RWPE2 (cell line): ENCODE data around the gene FCHSD2.

ENCODE experiments used
- ATAC-seq: fragments of 200-7000 bp; cut with Tn5 transposase; 3 replicates; pipeline ENCODE4 v1.9.1; 2021; ENCODE audit warnings: low read depth
- DNase-seq: peaks from one replicate; pipeline ENCODE4 v3.0.0-alpha.2; 2020; ENCODE audit warnings: low spot score
- H3K27ac ChIP-seq: fragments of 450-650 bp; 2 replicates; pipeline ENCODE4 v1.5.1; 2017; ENCODE audit warnings: mild to moderate bottlenecking; ENCODE audit not compliant: poor library complexity, severe bottlenecking
- H3K27me3 ChIP-seq: fragments of 250-450 bp; sonication (Bioruptor Pico); 2 replicates; pipeline ENCODE4 v1.5.1; 2021; ENCODE audit warnings: mild to moderate bottlenecking, moderate library complexity; ENCODE audit not compliant: insufficient read depth, poor library complexity, severe bottlenecking
- H3K36me3 ChIP-seq: fragments of 250-450 bp; sonication (Bioruptor Pico); 2 replicates; pipeline ENCODE4 v1.5.1; 2020; ENCODE audit warnings: low read depth, mild to moderate bottlenecking, moderate library complexity
- H3K4me1 ChIP-seq: fragments of 250-450 bp; sonication (Bioruptor Pico); 2 replicates; pipeline ENCODE4 v1.5.1; 2021; ENCODE audit warnings: mild to moderate bottlenecking, moderate library complexity; ENCODE audit not compliant: insufficient read depth, poor library complexity, severe bottlenecking
- H3K4me3 ChIP-seq: fragments of 250-450 bp; sonication (Bioruptor Pico); 2 replicates; pipeline ENCODE4 v1.5.1; 2021; ENCODE audit warnings: mild to moderate bottlenecking, moderate library complexity; ENCODE audit not compliant: severe bottlenecking
- H3K9me3 ChIP-seq: fragments of 250-450 bp; sonication (Bioruptor Pico); 2 replicates; pipeline ENCODE4 v1.5.1; 2021; ENCODE audit warnings: mild to moderate bottlenecking, moderate library complexity; ENCODE audit not compliant: severe bottlenecking
- TF ChIP-seq, protein P1 (sequence below): fragments of 450-650 bp; IDR thresholded peaks from one replicate; pipeline ENCODE4 v1.5.1; 2017; ENCODE audit warnings: mild to moderate bottlenecking, moderate library complexity; ENCODE audit not compliant: poor library complexity, severe bottlenecking

The FCHSD2 gene

GRCh38 chr11:73173755-73174494 lies 31.8 kb upstream of the FCHSD2 start:
- Histone ChIP-seq H3K27ac (no peak overlapping the region), H3K4me1 (peaks cover 11% of the 10 kb centered on the region), H3K27me3 (no peaks in the 10 kb centered on the region), H3K36me3 (no peaks in the 10 kb centered on the region), H3K4me3 (no peak overlapping the region), H3K9me3 (no peaks in the 10 kb centered on the region)
- TF ChIP-seq, protein P1, sequence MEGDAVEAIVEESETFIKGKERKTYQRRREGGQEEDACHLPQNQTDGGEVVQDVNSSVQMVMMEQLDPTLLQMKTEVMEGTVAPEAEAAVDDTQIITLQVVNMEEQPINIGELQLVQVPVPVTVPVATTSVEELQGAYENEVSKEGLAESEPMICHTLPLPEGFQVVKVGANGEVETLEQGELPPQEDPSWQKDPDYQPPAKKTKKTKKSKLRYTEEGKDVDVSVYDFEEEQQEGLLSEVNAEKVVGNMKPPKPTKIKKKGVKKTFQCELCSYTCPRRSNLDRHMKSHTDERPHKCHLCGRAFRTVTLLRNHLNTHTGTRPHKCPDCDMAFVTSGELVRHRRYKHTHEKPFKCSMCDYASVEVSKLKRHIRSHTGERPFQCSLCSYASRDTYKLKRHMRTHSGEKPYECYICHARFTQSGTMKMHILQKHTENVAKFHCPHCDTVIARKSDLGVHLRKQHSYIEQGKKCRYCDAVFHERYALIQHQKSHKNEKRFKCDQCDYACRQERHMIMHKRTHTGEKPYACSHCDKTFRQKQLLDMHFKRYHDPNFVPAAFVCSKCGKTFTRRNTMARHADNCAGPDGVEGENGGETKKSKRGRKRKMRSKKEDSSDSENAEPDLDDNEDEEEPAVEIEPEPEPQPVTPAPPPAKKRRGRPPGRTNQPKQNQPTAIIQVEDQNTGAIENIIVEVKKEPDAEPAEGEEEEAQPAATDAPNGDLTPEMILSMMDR = no peak
- DNase-seq = no peak
- ATAC-seq = no peak

GRCh38 chr11:73172992-73173656 lies 31.0 kb upstream of the FCHSD2 start:
- H3K4me1 ChIP-seq = peaks cover 11% of the 10 kb centered on the region
- no peaks in the 10 kb centered on the region for H3K36me3 ChIP-seq
- no peaks in the 10 kb centered on the region for H3K9me3 ChIP-seq
- no peak overlapping the region for H3K4me3 ChIP-seq
- no peak for DNase-seq
- no peak overlapping the region for H3K27ac ChIP-seq
- ATAC-seq = no peak
- H3K27me3 ChIP-seq = no peaks in the 10 kb centered on the region
- TF ChIP-seq, protein P1 = no peak

GRCh38 chr11:73171436-73172161 lies 29.5 kb upstream of the FCHSD2 start:
- Histone ChIP-seq H3K36me3 (no peaks in the 10 kb centered on the region), H3K4me3 (no peak overlapping the region), H3K27ac (no peak overlapping the region), H3K4me1 (no peaks in the 10 kb centered on the region), H3K27me3 (no peaks in the 10 kb centered on the region), H3K9me3 (no peaks in the 10 kb centered on the region)
- ATAC-seq = no peak
- TF ChIP-seq, protein P1 = no peak
- no peak for DNase-seq

DNA sequence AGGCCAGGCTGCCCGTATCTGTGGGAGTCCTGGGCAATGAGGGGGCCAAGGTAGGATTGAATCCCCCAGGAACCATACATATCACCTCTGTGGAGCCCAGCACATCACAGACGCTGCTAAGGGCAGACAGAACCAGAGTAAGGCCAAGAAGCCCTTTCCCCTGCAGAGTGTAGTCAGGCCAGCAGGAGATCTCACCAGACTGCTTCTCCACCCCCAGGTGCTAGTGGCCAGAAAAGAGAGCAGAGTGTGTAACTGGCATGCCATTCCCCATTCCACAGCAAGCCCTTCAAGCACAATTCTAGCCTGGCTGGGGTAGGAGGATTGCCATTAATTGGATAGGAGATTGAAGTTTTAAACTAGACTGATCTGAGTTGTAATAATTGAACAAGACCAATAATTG lies 28.0 kb upstream of the FCHSD2 start:
- Histone ChIP-seq H3K9me3 (no peaks in the 10 kb centered on the region), H3K4me1 (no peaks in the 10 kb centered on the region), H3K27ac (no peak overlapping the region), H3K36me3 (no peaks in the 10 kb centered on the region), H3K27me3 (no peaks in the 10 kb centered on the region), H3K4me3 (no peak overlapping the region)
- DNase-seq (no peak), ATAC-seq (no peak)
- TF ChIP-seq, protein P1 = no peak
